ENCODE results near the gene GTF2A1.
"Not testable (repeated sequence)": the region's sequence is repeated elsewhere in the genome, so short reads cannot be mapped to it uniquely, and the experiment has no call there.

Gene GTF2A1

DNA sequence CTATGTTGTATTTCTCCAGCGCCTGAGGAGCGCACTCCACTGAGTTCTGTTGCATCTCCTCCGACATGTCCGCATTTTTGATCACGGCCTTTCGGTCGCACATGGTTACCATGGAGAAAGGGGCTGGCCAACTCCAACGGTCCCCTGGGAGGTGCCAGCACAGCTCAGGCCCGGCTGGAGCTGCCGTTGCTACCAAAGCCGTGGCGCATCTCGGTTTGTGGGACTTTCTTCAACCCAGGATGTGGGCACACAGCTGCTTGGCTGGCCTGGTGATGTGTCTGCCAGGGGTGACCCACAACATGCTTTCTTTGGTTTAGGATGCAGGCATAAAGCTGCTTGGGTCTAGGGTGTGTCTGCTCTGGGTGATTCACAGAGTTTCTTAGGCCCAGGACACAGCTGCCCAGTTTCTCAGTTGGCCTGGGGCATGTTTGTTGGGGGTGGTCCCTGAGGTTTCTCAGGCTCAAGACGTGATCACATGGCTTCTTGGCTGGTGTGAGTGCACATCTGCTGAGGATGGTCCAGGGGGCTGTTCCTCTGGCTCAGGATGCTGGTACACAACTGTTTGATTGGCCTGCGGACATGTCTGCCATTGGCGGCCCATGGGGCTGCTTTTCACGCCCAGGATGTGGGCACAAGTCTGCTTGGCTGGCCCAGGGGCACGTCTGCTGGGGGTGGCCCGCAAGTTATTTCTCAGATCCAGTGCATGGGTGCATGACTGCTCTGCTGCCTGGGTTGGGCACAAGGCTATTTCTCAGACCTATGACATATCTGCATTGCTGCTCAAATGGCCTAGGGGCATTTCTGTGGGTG, 25.9 kb upstream of the GTF2A1 start:
- H3K4me3 ChIP-seq (ENCODE audit: low read depth, low read length): no peak overlapping the region
- in situ Hi-C loops (cut with HindIII; ENCODE audit: low sequenced_read_pairs): no loop called here
- no peak for DNase-seq (ENCODE audit: low read depth)
- TF ChIP-seq, protein P1, sequence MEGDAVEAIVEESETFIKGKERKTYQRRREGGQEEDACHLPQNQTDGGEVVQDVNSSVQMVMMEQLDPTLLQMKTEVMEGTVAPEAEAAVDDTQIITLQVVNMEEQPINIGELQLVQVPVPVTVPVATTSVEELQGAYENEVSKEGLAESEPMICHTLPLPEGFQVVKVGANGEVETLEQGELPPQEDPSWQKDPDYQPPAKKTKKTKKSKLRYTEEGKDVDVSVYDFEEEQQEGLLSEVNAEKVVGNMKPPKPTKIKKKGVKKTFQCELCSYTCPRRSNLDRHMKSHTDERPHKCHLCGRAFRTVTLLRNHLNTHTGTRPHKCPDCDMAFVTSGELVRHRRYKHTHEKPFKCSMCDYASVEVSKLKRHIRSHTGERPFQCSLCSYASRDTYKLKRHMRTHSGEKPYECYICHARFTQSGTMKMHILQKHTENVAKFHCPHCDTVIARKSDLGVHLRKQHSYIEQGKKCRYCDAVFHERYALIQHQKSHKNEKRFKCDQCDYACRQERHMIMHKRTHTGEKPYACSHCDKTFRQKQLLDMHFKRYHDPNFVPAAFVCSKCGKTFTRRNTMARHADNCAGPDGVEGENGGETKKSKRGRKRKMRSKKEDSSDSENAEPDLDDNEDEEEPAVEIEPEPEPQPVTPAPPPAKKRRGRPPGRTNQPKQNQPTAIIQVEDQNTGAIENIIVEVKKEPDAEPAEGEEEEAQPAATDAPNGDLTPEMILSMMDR (IDR thresholded peaks at IDR 0.05; ENCODE audit: low read depth, low read length, missing control alignments): no peak

DNA sequence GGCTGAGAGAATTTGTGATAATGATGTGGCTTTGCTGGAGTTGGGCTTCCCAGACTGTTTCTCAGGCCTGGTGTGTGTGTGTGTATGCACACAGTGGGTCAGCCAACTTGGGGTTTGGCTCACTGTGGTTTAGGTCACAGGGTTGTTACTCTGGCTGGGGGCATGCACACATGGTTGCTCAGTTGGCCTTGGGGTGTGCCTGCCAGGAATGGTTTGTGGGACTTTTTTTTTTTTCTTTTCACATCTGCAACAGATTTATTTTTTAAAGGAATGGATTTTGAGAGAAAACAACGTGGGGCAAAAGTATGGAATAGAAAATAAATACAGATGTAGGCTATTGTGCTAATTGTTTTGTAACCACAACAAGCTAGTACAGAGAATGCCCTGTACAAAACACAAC, 25.0 kb upstream of the GTF2A1 start:
- no peak for DNase-seq (ENCODE audit: low read depth)
- in situ Hi-C loops (cut with HindIII; ENCODE audit: low sequenced_read_pairs): no loop called here
- TF ChIP-seq, protein P1 (IDR thresholded peaks at IDR 0.05; ENCODE audit: low read depth, low read length, missing control alignments): no peak
- no peak overlapping the region for H3K4me3 ChIP-seq (ENCODE audit: low read depth, low read length)

DNA sequence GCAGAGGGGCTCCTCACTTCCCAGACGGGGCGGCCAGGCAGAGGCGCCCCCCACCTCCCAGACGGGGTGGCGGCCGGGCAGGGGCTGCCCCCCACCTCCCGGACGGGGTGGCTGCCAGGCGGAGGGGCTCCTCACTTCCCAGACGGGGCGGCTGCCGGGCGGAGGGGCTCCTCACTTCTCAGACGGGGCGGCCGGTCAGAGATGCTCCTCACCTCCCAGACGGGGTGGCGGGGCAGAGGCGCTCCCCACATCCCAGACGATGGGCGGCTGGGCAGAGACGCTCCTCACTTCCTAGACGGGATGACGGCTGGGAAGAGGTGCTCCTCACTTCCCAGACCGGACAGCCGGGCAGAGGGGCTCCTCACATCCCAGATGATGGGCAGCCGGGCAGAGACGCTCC, 23.7 kb upstream of the GTF2A1 start:
- DNase-seq (ENCODE audit: low read depth); H3K4me3 ChIP-seq (ENCODE audit: low read depth, low read length); in situ Hi-C loops (cut with HindIII; ENCODE audit: low sequenced_read_pairs): not testable (repeated sequence)

DNA sequence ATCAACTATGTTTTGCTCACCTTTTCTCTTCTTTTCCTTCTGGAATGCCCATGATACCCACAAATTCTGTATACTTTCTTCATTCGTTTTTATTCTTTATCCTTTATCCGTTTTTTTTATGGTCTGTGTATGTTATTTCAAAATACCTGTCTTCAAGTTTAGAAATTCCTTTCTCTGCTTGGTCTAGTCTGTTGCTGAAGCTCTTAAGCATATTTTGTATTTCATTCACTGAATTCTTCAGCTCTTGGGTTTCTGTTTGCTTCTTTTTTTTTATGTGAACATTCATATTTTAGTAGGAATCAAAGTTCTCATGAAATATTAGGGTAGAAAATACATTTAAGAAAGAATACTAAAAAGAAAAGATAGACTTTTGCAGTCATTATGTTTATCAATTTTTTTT, 22.7 kb upstream of the GTF2A1 start:
- H3K4me3 ChIP-seq (ENCODE audit: low read depth, low read length): no peak overlapping the region
- no peak for DNase-seq (ENCODE audit: low read depth)
- TF ChIP-seq, protein P1 (IDR thresholded peaks at IDR 0.05; ENCODE audit: low read depth, low read length, missing control alignments): no peak
- in situ Hi-C loops (cut with HindIII; ENCODE audit: low sequenced_read_pairs): no loop called here

DNA sequence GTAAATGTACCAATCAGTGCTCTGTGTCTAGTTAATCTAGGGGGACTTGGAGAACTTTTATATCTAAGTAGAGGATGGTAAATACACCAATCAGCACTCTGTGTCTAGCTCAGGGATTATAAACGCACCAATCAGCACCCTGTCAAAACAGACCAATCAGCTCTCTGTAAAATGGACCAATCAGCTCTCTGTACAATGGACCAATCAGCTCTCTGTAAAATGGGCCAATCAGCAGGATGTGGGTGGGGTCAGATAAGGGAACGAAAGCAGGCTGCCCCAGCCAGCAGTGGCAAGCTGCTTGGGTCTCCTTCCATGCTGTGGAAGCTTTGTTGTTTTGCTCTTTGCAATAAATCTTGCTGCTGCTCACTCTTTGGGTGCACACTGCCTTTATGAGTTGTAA, 16.1 kb upstream of the GTF2A1 start:
- DNase-seq (ENCODE audit: low read depth); in situ Hi-C loops (cut with HindIII; ENCODE audit: low sequenced_read_pairs); H3K4me3 ChIP-seq (ENCODE audit: low read depth, low read length): not testable (repeated sequence)

DNA sequence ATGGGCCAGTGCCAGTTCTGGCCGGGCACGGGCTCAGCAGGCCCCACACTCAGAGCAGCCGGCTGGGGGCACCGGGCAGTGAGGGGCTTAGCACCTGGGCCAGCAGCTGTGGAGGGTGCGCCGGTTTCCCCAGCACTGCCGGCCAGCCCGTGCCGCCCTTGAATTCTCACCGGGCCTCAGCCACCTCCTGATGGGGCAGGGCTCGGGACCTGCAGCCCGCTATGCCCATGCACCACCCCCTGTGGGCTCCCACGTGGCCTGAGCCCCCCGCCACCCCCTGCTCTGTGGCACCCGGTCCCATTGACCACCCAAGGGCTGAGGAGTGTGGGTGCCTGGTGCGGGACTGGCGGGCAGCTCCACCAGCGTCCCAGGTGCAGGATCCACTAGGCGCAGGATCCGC, 15.4 kb upstream of the GTF2A1 start:
- no peak overlapping the region for H3K4me3 ChIP-seq (ENCODE audit: low read depth, low read length)
- DNase-seq (ENCODE audit: low read depth): no peak
- TF ChIP-seq, protein P1 (IDR thresholded peaks at IDR 0.05; ENCODE audit: low read depth, low read length, missing control alignments): no peak
- in situ Hi-C loops (cut with HindIII; ENCODE audit: low sequenced_read_pairs): no loop called here

DNA sequence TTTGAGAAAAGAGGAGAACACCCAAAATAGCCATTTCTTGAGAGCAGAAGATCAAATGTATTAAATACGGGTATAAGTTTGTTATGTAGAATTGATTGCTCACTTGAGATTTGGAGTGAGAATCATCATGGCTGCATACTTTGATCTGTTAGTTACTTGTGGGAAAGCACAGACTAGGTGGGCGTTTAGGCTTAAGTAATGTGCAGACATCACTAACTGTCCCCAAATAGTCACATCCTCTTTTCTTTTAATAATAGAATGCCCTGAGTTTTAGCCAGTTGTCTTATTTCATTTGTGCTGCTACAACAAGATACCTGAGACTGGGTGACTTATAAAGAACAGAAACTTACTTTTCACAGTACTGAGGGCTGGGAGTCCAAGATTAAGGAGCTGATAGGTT, 14.3 kb upstream of the GTF2A1 start:
- in situ Hi-C loops (cut with HindIII; ENCODE audit: low sequenced_read_pairs): no loop called here
- TF ChIP-seq, protein P1 (IDR thresholded peaks at IDR 0.05; ENCODE audit: low read depth, low read length, missing control alignments): no peak
- no peak overlapping the region for H3K4me3 ChIP-seq (ENCODE audit: low read depth, low read length)
- no peak for DNase-seq (ENCODE audit: low read depth)
